ENCODE data around the gene LRRC9.

DNA sequence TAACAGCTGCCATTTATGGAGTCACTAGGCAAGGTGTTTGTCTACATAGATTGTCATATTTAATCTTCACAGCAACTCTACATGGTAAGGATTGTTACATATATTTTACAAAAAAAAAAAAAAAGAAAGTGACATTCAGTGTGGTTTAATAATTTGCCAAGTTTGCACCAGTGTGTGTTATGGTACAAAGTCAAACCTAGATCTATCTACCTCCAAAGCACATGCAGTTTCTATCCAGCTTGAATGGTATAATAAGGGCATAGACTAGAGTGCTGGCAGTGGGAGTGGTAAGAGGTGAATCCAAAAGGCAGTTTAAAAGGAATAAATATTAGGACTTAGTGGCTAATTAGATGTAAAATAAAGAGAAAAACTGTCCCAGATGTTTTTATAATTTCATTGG lies 105.6 kb downstream of the LRRC9 start:
- TF ChIP-seq, protein P1, sequence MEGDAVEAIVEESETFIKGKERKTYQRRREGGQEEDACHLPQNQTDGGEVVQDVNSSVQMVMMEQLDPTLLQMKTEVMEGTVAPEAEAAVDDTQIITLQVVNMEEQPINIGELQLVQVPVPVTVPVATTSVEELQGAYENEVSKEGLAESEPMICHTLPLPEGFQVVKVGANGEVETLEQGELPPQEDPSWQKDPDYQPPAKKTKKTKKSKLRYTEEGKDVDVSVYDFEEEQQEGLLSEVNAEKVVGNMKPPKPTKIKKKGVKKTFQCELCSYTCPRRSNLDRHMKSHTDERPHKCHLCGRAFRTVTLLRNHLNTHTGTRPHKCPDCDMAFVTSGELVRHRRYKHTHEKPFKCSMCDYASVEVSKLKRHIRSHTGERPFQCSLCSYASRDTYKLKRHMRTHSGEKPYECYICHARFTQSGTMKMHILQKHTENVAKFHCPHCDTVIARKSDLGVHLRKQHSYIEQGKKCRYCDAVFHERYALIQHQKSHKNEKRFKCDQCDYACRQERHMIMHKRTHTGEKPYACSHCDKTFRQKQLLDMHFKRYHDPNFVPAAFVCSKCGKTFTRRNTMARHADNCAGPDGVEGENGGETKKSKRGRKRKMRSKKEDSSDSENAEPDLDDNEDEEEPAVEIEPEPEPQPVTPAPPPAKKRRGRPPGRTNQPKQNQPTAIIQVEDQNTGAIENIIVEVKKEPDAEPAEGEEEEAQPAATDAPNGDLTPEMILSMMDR (IDR thresholded peaks at IDR 0.05), result no peak
- no peak for TF ChIP-seq POLR2A (IDR thresholded peaks at IDR 0.05)
